A673 (cell line): Measurements from ENCODE around the gene NCAPG2.

Experiments used
- CTCF ChIP-seq: fragments of 300-800, 200-600 bp; sonication (generic); conservative IDR thresholded peaks from 2 replicates; pipeline ENCODE4 v1.5.1; 2017; ENCODE audit warnings: low read depth, mild to moderate bottlenecking, antibody characterized with exemption, low read length, moderate library complexity, mixed read lengths
- EZH2 ChIP-seq: fragments of 200-600 bp; sonication (generic); IDR thresholded peaks from 2 replicates; pipeline ENCODE4 v1.6.1; 2017; ENCODE audit warnings: borderline replicate concordance, low read depth, mild to moderate bottlenecking, mixed read lengths, antibody characterized with exemption, low read length; ENCODE audit not compliant: poor library complexity, severe bottlenecking

DNA sequence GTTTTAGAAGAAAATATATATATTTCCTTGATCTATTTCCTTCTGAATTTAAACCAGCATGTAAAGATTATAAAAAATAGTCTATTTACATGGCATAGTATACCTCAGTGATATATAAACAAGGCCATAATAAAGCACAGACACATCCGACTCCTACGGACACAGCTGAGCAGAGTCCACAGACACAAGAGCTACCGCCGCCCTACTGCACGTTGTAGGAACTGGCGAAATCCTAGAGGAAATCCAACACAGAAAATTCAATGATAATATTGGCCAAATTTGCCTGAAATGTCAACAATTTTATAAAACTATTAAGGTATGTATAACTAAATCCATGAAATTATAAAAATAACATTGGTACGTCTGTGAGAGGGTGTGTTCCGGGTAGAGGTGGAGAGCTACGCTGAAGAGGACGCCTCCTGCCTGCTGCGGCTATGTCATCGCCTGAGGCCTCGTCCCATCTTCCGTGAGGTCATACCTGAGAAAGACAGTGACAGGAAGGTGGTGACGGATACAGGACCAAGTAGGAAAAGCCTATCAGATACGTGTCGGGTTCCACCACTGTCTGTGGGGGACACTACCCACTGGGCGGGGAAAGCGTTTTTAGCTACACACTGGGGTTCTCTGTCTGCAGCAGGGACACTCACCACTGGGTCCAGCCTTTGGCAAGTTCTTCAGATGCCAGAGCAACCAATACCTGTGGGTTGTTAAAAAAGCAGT, 29.3 kb upstream of the NCAPG2 start:
- TF ChIP-seq CTCF (0 out of 2 replicates have a peak, but pooled peaks have one; percentile 30), EZH2 (no peak)
